ENCODE measurements around the gene SMYD1. TPM values are rescaled to one million over a fixed set of nuclear protein-coding genes. Genes with fewer than 3 reads are reported as not detected.

Gene SMYD1
- polyA plus RNA-seq, 4 donors: 0.34 to 1.6 (median 0.84) TPM; not detected in 1

- no peaks in the 10 kb centered on the region for H3K27me3 ChIP-seq (ENCODE audit: control insufficient read depth in 3 of 3, insufficient read depth in 3 of 3, low read length in 3 of 3)
- FAIRE-seq: no peak
- DNase-seq: no peak
- H3K4me3 ChIP-seq (ENCODE audit: low read depth in 1 of 3, low read length in 3 of 3): no peak overlapping the region
- H3K4me1 ChIP-seq (ENCODE audit: control insufficient read depth in 3 of 3, insufficient read depth in 2 of 3, low read depth in 1 of 3, low read length in 2 of 3): no peaks in the 10 kb centered on the region
- H3K36me3 ChIP-seq (ENCODE audit: control insufficient read depth in 3 of 3, insufficient read depth in 2 of 3, low read depth in 1 of 3, low read length in 3 of 3): no peaks in the 10 kb centered on the region
- 83 to 93% (median 91%) methylated on average over 9 of the region's 9 CpGs for WGBS, 3 donors
- no peak overlapping the region for H3K27ac ChIP-seq (ENCODE audit: low read depth in 1 of 3, low read length in 2 of 3)
- no peaks in the 10 kb centered on the region for H3K9me3 ChIP-seq (ENCODE audit: control insufficient read depth in 2 of 2, insufficient read depth in 1 of 2, low read depth in 1 of 2, low read length in 1 of 2)
Observed at GRCh38 chr2:88086401-88086800, 18.8 kb downstream of the SMYD1 start.

GRCh38 chr2:88087073-88087472 lies 19.4 kb downstream of the SMYD1 start:
- no peaks in the 10 kb centered on the region for H3K27me3 ChIP-seq (ENCODE audit: control insufficient read depth in 3 of 3, insufficient read depth in 3 of 3, low read length in 3 of 3)
- no peaks in the 10 kb centered on the region for H3K4me1 ChIP-seq (ENCODE audit: control insufficient read depth in 3 of 3, insufficient read depth in 2 of 3, low read depth in 1 of 3, low read length in 2 of 3)
- FAIRE-seq: no peak
- 95 to 98% (median 96%) methylated on average over 2 of the region's 2 CpGs for WGBS, 3 donors
- no peak for DNase-seq
- H3K9me3 ChIP-seq (ENCODE audit: control insufficient read depth in 2 of 2, insufficient read depth in 1 of 2, low read depth in 1 of 2, low read length in 1 of 2): no peaks in the 10 kb centered on the region
- H3K36me3 ChIP-seq (ENCODE audit: control insufficient read depth in 3 of 3, insufficient read depth in 2 of 3, low read depth in 1 of 3, low read length in 3 of 3): no peaks in the 10 kb centered on the region
- H3K4me3 ChIP-seq (ENCODE audit: low read depth in 1 of 3, low read length in 3 of 3): no peak overlapping the region
- no peak overlapping the region for H3K27ac ChIP-seq (ENCODE audit: low read depth in 1 of 3, low read length in 2 of 3)

GRCh38 chr2:88087763-88088162 lies 20.1 kb downstream of the SMYD1 start:
- no peak overlapping the region for H3K4me3 ChIP-seq (ENCODE audit: low read depth in 1 of 3, low read length in 3 of 3)
- FAIRE-seq: no peak
- H3K27me3 ChIP-seq (ENCODE audit: control insufficient read depth in 3 of 3, insufficient read depth in 3 of 3, low read length in 3 of 3): no peaks in the 10 kb centered on the region
- no peak for DNase-seq
- no peak overlapping the region for H3K27ac ChIP-seq (ENCODE audit: low read depth in 1 of 3, low read length in 2 of 3)
- no peaks in the 10 kb centered on the region for H3K36me3 ChIP-seq (ENCODE audit: control insufficient read depth in 3 of 3, insufficient read depth in 2 of 3, low read depth in 1 of 3, low read length in 3 of 3)
- WGBS, 3 donors: 91 to 96% (median 93%) methylated on average over 17 of the region's 17 CpGs
- H3K4me1 ChIP-seq (ENCODE audit: control insufficient read depth in 3 of 3, insufficient read depth in 2 of 3, low read depth in 1 of 3, low read length in 2 of 3): no peaks in the 10 kb centered on the region
- no peaks in the 10 kb centered on the region for H3K9me3 ChIP-seq (ENCODE audit: control insufficient read depth in 2 of 2, insufficient read depth in 1 of 2, low read depth in 1 of 2, low read length in 1 of 2)

GRCh38 chr2:88088999-88089398 lies 21.4 kb downstream of the SMYD1 start:
- WGBS, 3 donors: 94 to 100% (median 95%) methylated on average over 2 of the region's 2 CpGs
- no peak for FAIRE-seq
- Histone ChIP-seq H3K9me3 (ENCODE audit: control insufficient read depth in 2 of 2, insufficient read depth in 1 of 2, low read depth in 1 of 2, low read length in 1 of 2) (no peaks in the 10 kb centered on the region), H3K27ac (ENCODE audit: low read depth in 1 of 3, low read length in 2 of 3) (no peak overlapping the region), H3K27me3 (ENCODE audit: control insufficient read depth in 3 of 3, insufficient read depth in 3 of 3, low read length in 3 of 3) (no peaks in the 10 kb centered on the region), H3K36me3 (ENCODE audit: control insufficient read depth in 3 of 3, insufficient read depth in 2 of 3, low read depth in 1 of 3, low read length in 3 of 3) (no peaks in the 10 kb centered on the region), H3K4me1 (ENCODE audit: control insufficient read depth in 3 of 3, insufficient read depth in 2 of 3, low read depth in 1 of 3, low read length in 2 of 3) (no peaks in the 10 kb centered on the region), H3K4me3 (ENCODE audit: low read depth in 1 of 3, low read length in 3 of 3) (no peak overlapping the region)
- DNase-seq: no peak

DNA sequence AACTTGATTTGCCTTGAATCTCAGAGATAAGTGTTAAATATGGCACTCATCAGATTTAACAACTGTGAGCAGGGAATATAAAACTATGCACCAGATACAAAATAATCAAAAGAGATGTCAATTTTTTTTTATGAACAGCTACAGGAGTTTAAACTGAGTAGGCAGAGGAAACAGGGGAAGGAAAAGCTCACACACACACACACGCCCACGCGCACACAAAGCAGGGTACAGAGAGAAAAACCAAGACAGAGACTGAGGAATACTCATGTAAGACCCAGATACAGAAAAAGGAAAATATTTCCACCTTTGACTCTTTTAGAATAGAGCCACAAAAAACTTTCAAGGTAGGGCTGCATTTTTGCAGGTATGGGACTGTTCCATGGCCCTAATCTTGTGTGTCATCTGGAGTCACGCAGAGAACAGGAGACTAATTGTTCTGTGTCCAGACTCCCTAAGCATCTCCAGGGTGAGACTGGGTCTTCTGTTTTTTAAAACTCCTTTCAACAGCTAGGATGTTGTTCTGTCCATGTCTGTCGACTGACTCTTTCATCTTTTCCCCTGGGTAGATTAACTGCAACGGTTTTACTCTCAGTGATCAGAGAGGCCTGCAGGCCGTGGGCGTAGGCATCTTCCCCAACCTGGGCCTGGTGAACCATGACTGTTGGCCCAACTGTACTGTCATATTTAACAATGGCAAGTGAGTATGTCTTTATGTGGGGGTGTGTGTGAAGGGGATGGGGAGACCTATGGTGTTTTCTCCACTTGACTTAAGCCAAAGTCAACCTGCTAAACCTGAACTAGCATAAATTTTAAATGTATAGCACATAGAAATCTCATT lies 23.0 kb downstream of the SMYD1 start:
- no peaks in the 10 kb centered on the region for H3K27me3 ChIP-seq (ENCODE audit: control insufficient read depth in 3 of 3, insufficient read depth in 3 of 3, low read length in 3 of 3)
- H3K4me1 ChIP-seq (ENCODE audit: control insufficient read depth in 3 of 3, insufficient read depth in 2 of 3, low read depth in 1 of 3, low read length in 2 of 3): no peaks in the 10 kb centered on the region
- H3K9me3 ChIP-seq (ENCODE audit: control insufficient read depth in 2 of 2, insufficient read depth in 1 of 2, low read depth in 1 of 2, low read length in 1 of 2): no peaks in the 10 kb centered on the region
- no peaks in the 10 kb centered on the region for H3K36me3 ChIP-seq (ENCODE audit: control insufficient read depth in 3 of 3, insufficient read depth in 2 of 3, low read depth in 1 of 3, low read length in 3 of 3)
- no peak overlapping the region for H3K4me3 ChIP-seq (ENCODE audit: low read depth in 1 of 3, low read length in 3 of 3)
- 78 to 90% (median 90%) methylated on average over 8 of the region's 8 CpGs for WGBS, 3 donors
- FAIRE-seq (no peak), DNase-seq (no peak)
- no peak overlapping the region for H3K27ac ChIP-seq (ENCODE audit: low read depth in 1 of 3, low read length in 2 of 3)

DNA sequence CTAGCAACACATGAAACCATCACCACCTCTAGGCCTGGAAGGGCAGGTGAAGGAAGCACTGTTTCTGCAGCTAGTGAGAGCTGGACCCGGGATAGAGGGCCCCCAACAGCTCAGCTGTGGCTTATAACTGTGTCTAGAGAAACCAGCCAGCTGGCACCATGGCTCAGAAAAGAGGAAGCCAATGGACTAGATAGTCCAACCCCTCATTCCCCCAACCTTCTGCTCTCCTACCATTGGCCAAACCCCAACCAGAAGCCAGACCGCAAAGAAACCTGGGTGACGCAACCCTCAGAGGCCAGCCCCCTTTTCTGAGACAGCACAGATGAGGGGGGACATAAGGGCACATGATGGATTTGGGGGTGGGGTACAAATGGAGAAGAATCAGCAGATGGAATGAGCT lies 24.3 kb downstream of the SMYD1 start:
- Histone ChIP-seq H3K4me3 (ENCODE audit: low read depth in 1 of 3, low read length in 3 of 3) (no peak overlapping the region), H3K9me3 (ENCODE audit: control insufficient read depth in 2 of 2, insufficient read depth in 1 of 2, low read depth in 1 of 2, low read length in 1 of 2) (no peaks in the 10 kb centered on the region), H3K27me3 (ENCODE audit: control insufficient read depth in 3 of 3, insufficient read depth in 3 of 3, low read length in 3 of 3) (no peaks in the 10 kb centered on the region), H3K36me3 (ENCODE audit: control insufficient read depth in 3 of 3, insufficient read depth in 2 of 3, low read depth in 1 of 3, low read length in 3 of 3) (no peaks in the 10 kb centered on the region), H3K27ac (ENCODE audit: low read depth in 1 of 3, low read length in 2 of 3) (no peak overlapping the region), H3K4me1 (ENCODE audit: control insufficient read depth in 3 of 3, insufficient read depth in 2 of 3, low read depth in 1 of 3, low read length in 2 of 3) (no peaks in the 10 kb centered on the region)
- 52 to 86% (median 86%) methylated on average over 3 of the region's 3 CpGs for WGBS, 3 donors
- DNase-seq: no peak
- no peak for FAIRE-seq

- no peaks in the 10 kb centered on the region for H3K36me3 ChIP-seq (ENCODE audit: control insufficient read depth in 3 of 3, insufficient read depth in 2 of 3, low read depth in 1 of 3, low read length in 3 of 3)
- H3K4me3 ChIP-seq (ENCODE audit: low read depth in 1 of 3, low read length in 3 of 3): no peak overlapping the region
- H3K27ac ChIP-seq (ENCODE audit: low read depth in 1 of 3, low read length in 2 of 3): no peak overlapping the region
- FAIRE-seq (no peak), DNase-seq (no peak)
- H3K4me1 ChIP-seq (ENCODE audit: control insufficient read depth in 3 of 3, insufficient read depth in 2 of 3, low read depth in 1 of 3, low read length in 2 of 3): no peaks in the 10 kb centered on the region
- no peaks in the 10 kb centered on the region for H3K9me3 ChIP-seq (ENCODE audit: control insufficient read depth in 2 of 2, insufficient read depth in 1 of 2, low read depth in 1 of 2, low read length in 1 of 2)
- no peaks in the 10 kb centered on the region for H3K27me3 ChIP-seq (ENCODE audit: control insufficient read depth in 3 of 3, insufficient read depth in 3 of 3, low read length in 3 of 3)
Observed at GRCh38 chr2:88092773-88093172, 25.1 kb downstream of the SMYD1 start.

DNA sequence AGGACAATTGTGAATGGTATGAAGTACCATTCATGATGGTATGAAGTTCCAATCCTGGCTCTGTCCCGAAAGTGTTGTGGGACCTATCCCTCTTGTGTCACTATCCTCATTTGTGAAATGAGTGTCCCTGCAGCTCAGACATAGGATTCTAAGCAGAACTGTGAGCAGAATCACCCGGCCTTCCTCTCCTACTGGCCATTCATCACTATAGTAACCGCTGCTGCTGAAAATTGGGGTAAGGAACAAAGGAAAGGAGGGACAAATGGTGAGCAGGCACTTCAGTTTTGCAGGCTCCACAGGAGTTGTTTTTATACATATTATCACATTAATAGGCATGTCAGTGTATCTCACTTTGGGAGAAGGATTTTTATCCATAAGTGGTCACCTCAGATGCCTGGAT lies 27.4 kb downstream of the SMYD1 start:
- no peak for FAIRE-seq
- Histone ChIP-seq H3K27ac (ENCODE audit: low read depth in 1 of 3, low read length in 2 of 3) (no peak overlapping the region), H3K36me3 (ENCODE audit: control insufficient read depth in 3 of 3, insufficient read depth in 2 of 3, low read depth in 1 of 3, low read length in 3 of 3) (no peaks in the 10 kb centered on the region), H3K4me1 (ENCODE audit: control insufficient read depth in 3 of 3, insufficient read depth in 2 of 3, low read depth in 1 of 3, low read length in 2 of 3) (no peaks in the 10 kb centered on the region), H3K9me3 (ENCODE audit: control insufficient read depth in 2 of 2, insufficient read depth in 1 of 2, low read depth in 1 of 2, low read length in 1 of 2) (no peaks in the 10 kb centered on the region), H3K4me3 (ENCODE audit: low read depth in 1 of 3, low read length in 3 of 3) (no peak overlapping the region), H3K27me3 (ENCODE audit: control insufficient read depth in 3 of 3, insufficient read depth in 3 of 3, low read length in 3 of 3) (no peaks in the 10 kb centered on the region)
- WGBS, 3 donors: 90 to 93% (median 90%) methylated on average over 3 of the region's 3 CpGs
- no peak for DNase-seq

DNA sequence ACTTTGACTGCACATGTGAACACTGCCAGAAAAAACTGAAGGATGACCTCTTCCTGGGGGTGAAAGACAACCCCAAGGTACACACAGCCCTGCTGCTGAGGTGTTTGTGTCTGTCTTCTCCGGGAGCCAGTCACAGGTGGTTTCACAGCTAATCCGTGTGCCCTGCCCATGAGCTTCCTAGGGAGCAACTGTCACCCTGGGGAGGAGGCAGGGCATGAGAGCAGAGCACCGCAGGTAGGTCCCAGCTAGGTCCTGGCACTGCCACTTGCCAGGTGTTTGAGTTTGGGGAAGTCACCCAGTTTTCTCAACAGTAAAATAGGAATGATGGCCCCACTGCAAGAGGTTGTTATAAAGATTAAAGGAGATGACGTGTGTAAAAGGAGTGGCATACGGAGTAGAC lies 29.1 kb downstream of the SMYD1 start:
- no peak for FAIRE-seq
- no peak overlapping the region for H3K4me3 ChIP-seq (ENCODE audit: low read depth in 1 of 3, low read length in 3 of 3)
- no peak overlapping the region for H3K27ac ChIP-seq (ENCODE audit: low read depth in 1 of 3, low read length in 2 of 3)
- no peaks in the 10 kb centered on the region for H3K36me3 ChIP-seq (ENCODE audit: control insufficient read depth in 3 of 3, insufficient read depth in 2 of 3, low read depth in 1 of 3, low read length in 3 of 3)
- no peak for DNase-seq
- H3K27me3 ChIP-seq (ENCODE audit: control insufficient read depth in 3 of 3, insufficient read depth in 3 of 3, low read length in 3 of 3): no peaks in the 10 kb centered on the region
- H3K9me3 ChIP-seq (ENCODE audit: control insufficient read depth in 2 of 2, insufficient read depth in 1 of 2, low read depth in 1 of 2, low read length in 1 of 2): no peaks in the 10 kb centered on the region
- H3K4me1 ChIP-seq (ENCODE audit: control insufficient read depth in 3 of 3, insufficient read depth in 2 of 3, low read depth in 1 of 3, low read length in 2 of 3): no peaks in the 10 kb centered on the region
- 51 to 80% (median 77%) methylated on average over 5 of the region's 5 CpGs for WGBS, 3 donors

Measured in small intestine (tissue), 7 donors.